ENCODE data around the gene GAS2L2.
"Not testable (repeated sequence)": the region's sequence is repeated elsewhere in the genome, so short reads cannot be mapped to it uniquely, and the experiment has no call there.

GAS2L2 gene

GRCh38 chr17:35708951-35709350, 44.1 kb downstream of the GAS2L2 start:
- no peak overlapping the region for H3K27ac ChIP-seq
- no peak overlapping the region for H3K4me3 ChIP-seq

- Histone ChIP-seq H3K27ac (no peak overlapping the region), H3K4me3 (no peak overlapping the region)
Measured at GRCh38 chr17:35708149-35708548, 44.9 kb downstream of the GAS2L2 start.

- H3K27ac ChIP-seq, result no peak overlapping the region
- H3K4me3 ChIP-seq, result no peak overlapping the region
Measured at GRCh38 chr17:35705705-35706104, 47.3 kb downstream of the GAS2L2 start.

GRCh38 chr17:35705230-35705629, 47.8 kb downstream of the GAS2L2 start:
- Histone ChIP-seq H3K27ac (no peak overlapping the region), H3K4me3 (no peak overlapping the region)

- H3K27ac ChIP-seq, H3K4me3 ChIP-seq: not testable (repeated sequence)
Measured at GRCh38 chr17:35703308-35703707, 49.7 kb downstream of the GAS2L2 start.

- no peak overlapping the region for H3K27ac ChIP-seq
- H3K4me3 ChIP-seq, result no peak overlapping the region
Measured at GRCh38 chr17:35701491-35701890, 51.5 kb downstream of the GAS2L2 start.

GRCh38 chr17:35700150-35700549, 52.9 kb downstream of the GAS2L2 start:
- Histone ChIP-seq H3K4me3 (no peak overlapping the region), H3K27ac (no peak overlapping the region)

GRCh38 chr17:35698800-35699199, 54.2 kb downstream of the GAS2L2 start:
- Histone ChIP-seq H3K4me3 (no peak overlapping the region), H3K27ac (no peak overlapping the region)

- Histone ChIP-seq H3K27ac (no peak overlapping the region), H3K4me3 (no peak overlapping the region)
Measured at GRCh38 chr17:35695613-35696012, 57.4 kb downstream of the GAS2L2 start.

- H3K27ac ChIP-seq, result no peak overlapping the region
- no peak overlapping the region for H3K4me3 ChIP-seq
Measured at GRCh38 chr17:35694906-35695305, 58.1 kb downstream of the GAS2L2 start.
